Fibroblast of lung (primary cell): ENCODE results near the gene PRDM13.

Experiments used
- EZH2 ChIP-seq: IDR thresholded peaks from 2 replicates; pipeline ENCODE4 v1.5.1; 2012; ENCODE audit warnings: low read length, control low read depth, mild to moderate bottlenecking; ENCODE audit errors: missing control alignments
- TF ChIP-seq, protein P1 (sequence below), 2 donors: IDR thresholded peaks in 1 of 2; conservative IDR thresholded peaks in 1 of 2; 1 replicate in 1 of 2; 2 replicates in 1 of 2; pipeline ENCODE4 v1.5.1; 2011 to 2012; ENCODE audit warnings: low read length in 2 of 2, control low read depth in 1 of 2, inconsistent platforms in 1 of 2, low read depth in 1 of 2, mild to moderate bottlenecking in 1 of 2

DNA sequence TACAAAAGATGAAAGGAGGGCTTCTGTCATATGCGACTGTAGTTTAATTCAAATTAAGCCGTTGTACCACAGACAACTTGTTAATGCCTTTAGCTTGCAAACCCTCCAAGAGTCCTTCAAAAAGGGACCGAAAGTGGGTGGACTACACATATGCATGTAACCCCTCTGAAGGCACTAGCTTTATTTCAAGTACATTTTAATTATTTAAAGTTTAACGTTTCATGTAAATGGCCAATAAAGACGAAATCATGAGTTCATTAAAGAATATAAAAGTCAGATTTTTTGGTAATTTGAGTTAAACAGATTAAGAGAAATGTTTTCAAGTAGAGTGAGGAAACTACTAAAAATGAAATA lies 12.8 kb downstream of the PRDM13 start:
- TF ChIP-seq, protein P1, sequence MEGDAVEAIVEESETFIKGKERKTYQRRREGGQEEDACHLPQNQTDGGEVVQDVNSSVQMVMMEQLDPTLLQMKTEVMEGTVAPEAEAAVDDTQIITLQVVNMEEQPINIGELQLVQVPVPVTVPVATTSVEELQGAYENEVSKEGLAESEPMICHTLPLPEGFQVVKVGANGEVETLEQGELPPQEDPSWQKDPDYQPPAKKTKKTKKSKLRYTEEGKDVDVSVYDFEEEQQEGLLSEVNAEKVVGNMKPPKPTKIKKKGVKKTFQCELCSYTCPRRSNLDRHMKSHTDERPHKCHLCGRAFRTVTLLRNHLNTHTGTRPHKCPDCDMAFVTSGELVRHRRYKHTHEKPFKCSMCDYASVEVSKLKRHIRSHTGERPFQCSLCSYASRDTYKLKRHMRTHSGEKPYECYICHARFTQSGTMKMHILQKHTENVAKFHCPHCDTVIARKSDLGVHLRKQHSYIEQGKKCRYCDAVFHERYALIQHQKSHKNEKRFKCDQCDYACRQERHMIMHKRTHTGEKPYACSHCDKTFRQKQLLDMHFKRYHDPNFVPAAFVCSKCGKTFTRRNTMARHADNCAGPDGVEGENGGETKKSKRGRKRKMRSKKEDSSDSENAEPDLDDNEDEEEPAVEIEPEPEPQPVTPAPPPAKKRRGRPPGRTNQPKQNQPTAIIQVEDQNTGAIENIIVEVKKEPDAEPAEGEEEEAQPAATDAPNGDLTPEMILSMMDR (conservative IDR thresholded peaks at IDR 0.05 in 1 of 2, IDR thresholded peaks at IDR 0.05 in 1 of 2; ENCODE audit: low read depth in 1 of 2, low read length in 2 of 2): no peak
- TF ChIP-seq EZH2: no peak
